ENCODE results near the gene CAMK1D. TPM values are rescaled to one million over a fixed set of nuclear protein-coding genes. Genes with fewer than 3 reads are reported as not detected.

CAMK1D gene
- total RNA-seq, 1 experiment from 2014 or later = 6.3 TPM

DNA sequence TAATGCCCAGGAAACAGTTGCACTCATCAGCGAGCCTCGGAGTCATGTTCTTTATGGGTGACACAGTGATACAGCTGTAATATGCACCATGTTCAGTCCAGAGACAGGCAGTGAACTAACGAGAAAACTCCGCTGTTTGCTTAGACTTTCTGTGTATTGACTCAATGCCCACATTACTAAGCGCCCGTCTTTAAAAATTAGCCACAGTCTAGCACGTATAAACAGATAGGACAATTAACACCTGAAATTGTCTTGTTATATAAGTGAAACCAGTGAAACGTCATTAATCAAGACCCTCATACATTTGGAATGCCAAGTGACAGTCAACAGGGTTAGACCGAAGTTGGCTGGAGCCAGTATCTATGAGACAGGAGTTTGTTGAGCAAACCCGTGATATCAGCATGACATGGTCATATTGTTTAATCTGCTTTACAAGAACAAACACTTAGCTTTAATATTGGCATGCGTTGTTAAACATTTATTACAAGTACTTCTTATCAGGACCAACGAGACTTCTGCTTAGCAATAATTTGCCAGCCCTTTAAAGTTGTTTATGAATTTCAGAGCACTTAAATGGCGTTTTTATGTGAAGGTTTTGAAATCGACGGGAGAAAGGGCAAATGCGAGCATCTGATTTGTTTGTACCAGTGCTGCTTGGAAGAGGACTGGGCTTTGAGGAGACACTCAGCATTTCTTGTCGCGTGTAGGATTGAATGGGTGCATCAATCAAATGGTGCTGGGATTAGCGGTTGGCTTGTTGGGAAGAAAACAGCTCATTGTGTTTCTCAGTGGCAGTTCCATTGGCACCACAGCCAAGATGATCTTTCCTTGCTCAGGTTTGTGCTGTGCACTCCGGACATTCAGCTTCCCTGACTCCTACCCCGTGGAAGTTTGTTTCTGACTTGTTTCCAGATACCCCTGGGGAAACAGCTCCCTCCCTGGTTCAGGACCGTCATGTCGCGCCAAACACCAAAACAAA lies 56.3 kb downstream of the CAMK1D start:
- no peak overlapping the region for H3K27ac ChIP-seq (ENCODE audit: insufficient read length, low read depth, low read length)
- H3T11ph ChIP-seq (ENCODE audit: low read length) = no peak overlapping the region
- H4K5ac ChIP-seq (ENCODE audit: insufficient read length, low read depth, low read length) = no peak overlapping the region
- no peaks in the 10 kb centered on the region for H3K79me2 ChIP-seq (ENCODE audit: insufficient read depth, low read length)
- H3K79me1 ChIP-seq (ENCODE audit: insufficient read depth, low read depth, low read length, poor library complexity, severe bottlenecking) = no peaks in the 10 kb centered on the region
- H3K9me3 ChIP-seq (ENCODE audit: control insufficient read depth, low read depth, low read length) = no peaks in the 10 kb centered on the region
- no peak overlapping the region for H2BK120ac ChIP-seq (ENCODE audit: low read depth, low read length, poor library complexity, severe bottlenecking)
- H2AK5ac ChIP-seq (ENCODE audit: insufficient read length, low read length) = no peak overlapping the region
- H3K4me3 Mint-ChIP-seq = no peak overlapping the region
- H3K18ac ChIP-seq (ENCODE audit: insufficient read length, low read depth, low read length) = no peak overlapping the region
- H3K14ac ChIP-seq (ENCODE audit: insufficient read depth, low read length) = no peak overlapping the region
- H3K4me2 ChIP-seq (ENCODE audit: insufficient read depth, insufficient read length, low read length) = no peak overlapping the region
- H3K36me3 Mint-ChIP-seq (ENCODE audit: insufficient read depth in 1 of 3, low read depth in 3 of 3) = no peaks in the 10 kb centered on the region
- H3K9me3 Mint-ChIP-seq = no peaks in the 10 kb centered on the region
- no peak overlapping the region for H2BK20ac ChIP-seq (ENCODE audit: low read depth, low read length, poor library complexity, severe bottlenecking)
- H4K91ac ChIP-seq (ENCODE audit: insufficient read length, low read depth, low read length) = no peak overlapping the region
- no peak overlapping the region for H2AFZ ChIP-seq (ENCODE audit: low read length)
- WGBS (ENCODE audit: extremely low coverage, insufficient read length, low lambda C conversion rate) = no CpG with 5 or more reads among the region's 24 CpGs
- H3K4ac ChIP-seq (ENCODE audit: low read depth, low read length) = no peak overlapping the region
- no peak overlapping the region for H3K23ac ChIP-seq (ENCODE audit: insufficient read length, low read depth, low read length)
- H3K27me3 Mint-ChIP-seq (ENCODE audit: low read depth) = no peaks in the 10 kb centered on the region; the same call in 1 of the 2 replicates
- TF ChIP-seq, protein P1, sequence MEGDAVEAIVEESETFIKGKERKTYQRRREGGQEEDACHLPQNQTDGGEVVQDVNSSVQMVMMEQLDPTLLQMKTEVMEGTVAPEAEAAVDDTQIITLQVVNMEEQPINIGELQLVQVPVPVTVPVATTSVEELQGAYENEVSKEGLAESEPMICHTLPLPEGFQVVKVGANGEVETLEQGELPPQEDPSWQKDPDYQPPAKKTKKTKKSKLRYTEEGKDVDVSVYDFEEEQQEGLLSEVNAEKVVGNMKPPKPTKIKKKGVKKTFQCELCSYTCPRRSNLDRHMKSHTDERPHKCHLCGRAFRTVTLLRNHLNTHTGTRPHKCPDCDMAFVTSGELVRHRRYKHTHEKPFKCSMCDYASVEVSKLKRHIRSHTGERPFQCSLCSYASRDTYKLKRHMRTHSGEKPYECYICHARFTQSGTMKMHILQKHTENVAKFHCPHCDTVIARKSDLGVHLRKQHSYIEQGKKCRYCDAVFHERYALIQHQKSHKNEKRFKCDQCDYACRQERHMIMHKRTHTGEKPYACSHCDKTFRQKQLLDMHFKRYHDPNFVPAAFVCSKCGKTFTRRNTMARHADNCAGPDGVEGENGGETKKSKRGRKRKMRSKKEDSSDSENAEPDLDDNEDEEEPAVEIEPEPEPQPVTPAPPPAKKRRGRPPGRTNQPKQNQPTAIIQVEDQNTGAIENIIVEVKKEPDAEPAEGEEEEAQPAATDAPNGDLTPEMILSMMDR (conservative IDR thresholded peaks at IDR 0.05) = peak; percentile 37
- H2BK5ac ChIP-seq (ENCODE audit: insufficient read length, low read length) = no peak overlapping the region
- no peaks in the 10 kb centered on the region for H3K4me1 ChIP-seq (ENCODE audit: insufficient read depth, low read length)
- H3K4me1 Mint-ChIP-seq = peaks cover 5% of the 10 kb centered on the region in 2 experiments
- no peaks in the 10 kb centered on the region for H3K23me2 ChIP-seq (ENCODE audit: insufficient read length, low read depth, low read length, poor library complexity, severe bottlenecking)
- no peak overlapping the region for H2BK12ac ChIP-seq (ENCODE audit: insufficient read length, low read depth, low read length)
- H4K20me1 ChIP-seq (ENCODE audit: control insufficient read depth, insufficient read depth, insufficient read length) = no peaks in the 10 kb centered on the region
- no peaks in the 10 kb centered on the region for H3K27me3 ChIP-seq (ENCODE audit: insufficient read depth, low read length)
- H4K8ac ChIP-seq (replicated peaks; ENCODE audit: insufficient read length, low read depth, low read length) = no peak overlapping the region
- H3K27ac Mint-ChIP-seq = peak overlapping the region in 1 of 3 experiments; percentile 8; a peak in 1 of 7 replicates
- no peak overlapping the region for H3K56ac ChIP-seq (ENCODE audit: insufficient read length, low read depth, low read length)
- H3K9ac ChIP-seq (ENCODE audit: extremely low read depth, insufficient read length, low read length) = no peak overlapping the region
- DNase-seq = no peak
- no peak overlapping the region for H2BK15ac ChIP-seq (ENCODE audit: low read depth, low read length)

All from H9 (cell line).